Stimulated activated CD4-positive, alpha-beta T cell treated with anti-CD3 and anti-CD28 coated beads, Interleukin-15, amount 100 ng/mL, for 24 hours (primary cell): ENCODE data around the gene FFAR3.

Experiments
- DNase-seq: peaks from one replicate; pipeline ENCODE4 v3.0.0-alpha.2; 2020

FFAR3 gene

DNA sequence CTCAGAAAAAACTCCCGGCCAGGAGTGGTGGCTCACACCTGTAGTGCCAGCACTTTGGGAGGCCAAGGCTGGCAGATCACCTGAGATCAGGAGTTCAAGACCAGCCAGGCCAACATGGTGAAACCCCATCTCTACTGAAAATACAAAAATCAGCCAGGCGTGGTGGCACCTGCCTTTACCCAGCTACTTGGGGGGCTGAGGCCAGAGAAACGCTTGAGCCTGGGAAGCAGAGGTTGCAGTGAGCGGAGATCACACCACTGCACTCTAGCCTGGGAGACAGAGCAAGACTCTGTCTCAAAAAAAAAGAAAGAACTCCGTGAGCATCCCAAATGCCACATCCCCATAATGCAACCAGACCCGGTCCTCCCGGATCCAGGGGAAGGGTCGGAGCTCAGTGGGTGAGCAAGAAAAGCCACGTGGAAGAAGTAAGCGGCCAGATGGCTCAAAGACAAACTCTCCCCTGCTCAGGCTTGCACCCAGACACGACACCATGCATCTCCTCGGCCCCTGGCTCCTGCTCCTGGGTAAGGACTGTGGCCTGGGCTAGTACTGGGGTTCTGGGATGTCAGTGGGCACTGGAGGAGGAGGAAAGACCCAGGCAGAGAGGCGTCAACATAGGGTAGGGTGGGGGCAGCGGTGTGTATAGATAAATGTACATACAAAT lies 26.6 kb upstream of the FFAR3 start:
- no peak for DNase-seq

DNA sequence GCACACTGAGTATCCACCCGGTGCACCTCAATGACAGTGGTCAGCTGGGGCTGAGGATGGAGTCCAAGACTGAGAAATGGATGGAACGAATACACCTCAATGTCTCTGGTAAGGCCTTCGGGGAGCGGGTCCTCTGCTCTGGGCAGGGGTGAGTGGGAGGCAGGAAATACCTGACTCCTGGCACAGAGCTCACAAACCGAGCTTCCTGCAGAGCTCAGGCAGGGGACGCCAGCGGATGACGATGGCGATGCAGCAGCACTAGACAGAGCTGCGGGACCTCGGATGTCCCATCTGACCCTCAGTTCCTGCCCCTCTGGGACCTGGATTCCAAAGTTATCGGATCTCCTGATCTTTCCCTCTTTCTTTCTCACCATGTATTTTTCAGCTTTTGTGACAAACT lies 25.4 kb upstream of the FFAR3 start:
- DNase-seq = peak; percentile 53

- DNase-seq = no peak
Measured at GRCh38 chr19:35334144-35334753, 24.0 kb upstream of the FFAR3 start.

- no peak for DNase-seq
Measured at GRCh38 chr19:35336166-35336955, 21.9 kb upstream of the FFAR3 start.

DNA sequence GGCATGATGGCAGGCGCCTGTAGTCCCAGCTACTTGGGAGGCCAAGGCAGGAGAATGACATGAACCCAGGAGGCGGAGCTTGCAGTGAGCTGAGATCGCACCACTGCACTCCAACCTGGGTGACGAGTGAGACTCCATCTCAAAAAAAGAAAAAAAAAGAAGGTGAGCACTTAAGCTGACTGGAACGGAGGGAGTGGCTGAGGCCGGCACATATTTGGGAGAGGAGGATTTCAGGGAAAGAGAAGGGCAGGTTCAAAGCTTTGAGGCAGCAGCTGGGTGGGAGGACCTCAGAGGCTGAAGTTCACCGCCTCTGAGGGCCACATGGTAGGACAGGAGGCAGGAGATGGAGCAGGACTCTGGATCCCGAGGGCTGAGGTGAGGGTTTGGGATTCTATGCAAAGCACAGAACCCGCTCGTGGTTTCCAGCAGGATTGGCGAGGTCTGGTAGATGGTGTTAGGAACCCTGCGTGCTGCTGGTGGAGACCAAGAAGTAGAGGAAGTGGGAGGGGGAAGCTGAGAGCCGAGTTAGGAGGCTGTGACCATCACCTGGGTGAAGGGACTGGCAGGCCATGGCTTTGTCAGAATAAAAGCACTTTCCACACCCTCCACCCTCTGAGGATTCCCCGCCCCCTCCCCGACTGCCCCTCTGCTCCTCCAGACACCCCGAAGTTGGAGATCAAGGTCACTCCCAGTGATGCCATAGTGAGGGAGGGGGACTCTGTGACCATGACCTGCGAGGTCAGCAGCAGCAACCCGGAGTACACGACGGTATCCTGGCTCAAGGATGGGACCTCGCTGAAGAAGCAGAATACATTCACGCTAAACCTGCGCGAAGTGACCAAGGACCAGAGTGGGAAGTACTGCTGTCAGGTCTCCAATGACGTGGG lies 20.9 kb upstream of the FFAR3 start:
- no peak for DNase-seq

- no peak for DNase-seq
Measured at GRCh38 chr19:35337984-35338296, 20.3 kb upstream of the FFAR3 start.

- no peak for DNase-seq
Measured at GRCh38 chr19:35340431-35340830, 17.8 kb upstream of the FFAR3 start.

DNA sequence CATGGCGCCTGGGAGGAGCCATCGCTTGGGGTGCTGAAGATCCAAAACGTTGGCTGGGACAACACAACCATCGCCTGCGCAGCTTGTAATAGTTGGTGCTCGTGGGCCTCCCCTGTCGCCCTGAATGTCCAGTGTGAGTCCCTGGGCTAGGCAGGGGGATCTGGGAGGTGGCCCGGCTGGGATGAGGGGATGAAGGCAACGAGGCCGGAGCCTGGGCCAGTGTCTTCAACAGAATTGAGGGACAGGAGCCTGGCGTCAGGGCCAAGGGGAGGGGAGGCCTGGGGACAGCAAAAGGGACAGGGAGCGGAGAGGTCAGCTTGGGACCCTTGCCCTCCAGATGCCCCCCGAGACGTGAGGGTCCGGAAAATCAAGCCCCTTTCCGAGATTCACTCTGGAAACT lies 17.3 kb upstream of the FFAR3 start:
- no peak for DNase-seq

GRCh38 chr19:35341565-35342225 lies 16.6 kb upstream of the FFAR3 start:
- DNase-seq = no peak

GRCh38 chr19:35342430-35342829 lies 15.8 kb upstream of the FFAR3 start:
- DNase-seq = no peak

DNA sequence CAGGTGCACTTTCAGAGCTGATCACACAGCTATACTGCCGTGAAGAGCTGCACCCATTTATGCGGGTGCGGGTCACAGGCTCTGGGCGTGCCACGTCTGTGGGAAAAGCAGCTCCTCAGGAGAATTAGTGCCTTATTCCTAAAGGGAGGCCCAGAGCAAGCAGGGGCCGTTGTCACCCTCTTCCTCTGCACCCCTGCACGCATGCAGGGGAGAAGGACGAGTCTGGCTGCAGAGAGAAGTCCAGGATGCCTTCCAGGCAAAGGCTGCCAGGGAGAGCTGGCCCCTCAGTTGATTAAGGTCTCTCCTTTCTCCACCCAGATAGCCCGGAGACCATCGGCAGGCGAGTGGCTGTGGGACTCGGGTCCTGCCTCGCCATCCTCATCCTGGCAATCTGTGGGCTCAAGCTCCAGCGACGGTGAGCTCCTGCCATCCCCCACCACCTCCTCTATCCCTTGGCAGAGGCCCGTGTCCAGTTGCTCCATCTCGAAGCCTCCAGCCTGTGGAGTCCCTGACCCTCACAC lies 13.7 kb upstream of the FFAR3 start:
- no peak for DNase-seq

- no peak for DNase-seq
Measured at GRCh38 chr19:35345671-35346111, 12.6 kb upstream of the FFAR3 start.

DNA sequence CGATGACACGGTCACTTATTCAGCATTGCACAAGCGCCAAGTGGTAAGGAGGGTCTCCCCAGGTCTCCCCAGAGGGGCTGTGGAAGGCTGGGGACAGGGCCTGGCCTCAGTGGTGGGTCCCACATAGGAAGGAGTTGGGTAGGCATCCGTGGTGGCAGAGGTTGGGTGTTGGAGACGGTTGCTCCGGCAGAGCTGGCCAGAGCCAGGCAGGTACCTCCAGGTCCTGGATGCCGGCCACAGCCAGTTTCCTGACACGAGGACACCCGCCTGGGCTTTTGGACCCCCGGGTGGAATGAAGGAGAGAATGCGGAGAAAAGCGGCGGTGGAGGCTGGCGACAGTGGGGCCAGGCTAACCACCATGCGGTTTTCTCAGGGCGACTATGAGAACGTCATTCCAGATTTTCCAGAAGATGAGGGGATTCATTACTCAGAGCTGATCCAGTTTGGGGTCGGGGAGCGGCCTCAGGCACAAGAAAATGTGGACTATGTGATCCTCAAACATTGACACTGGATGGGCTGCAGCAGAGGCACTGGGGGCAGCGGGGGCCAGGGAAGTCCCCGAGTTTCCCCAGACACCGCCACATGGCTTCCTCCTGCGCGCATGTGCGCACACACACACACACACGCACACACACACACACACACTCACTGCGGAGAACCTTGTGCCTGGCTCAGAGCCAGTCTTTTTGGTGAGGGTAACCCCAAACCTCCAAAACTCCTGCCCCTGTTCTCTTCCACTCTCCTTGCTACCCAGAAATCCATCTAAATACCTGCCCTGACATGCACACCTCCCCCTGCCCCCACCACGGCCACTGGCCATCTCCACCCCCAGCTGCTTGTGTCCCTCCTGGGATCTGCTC lies 11.8 kb upstream of the FFAR3 start:
- DNase-seq = peak; percentile 82

GRCh38 chr19:35347171-35347929 lies 10.9 kb upstream of the FFAR3 start, which contains the start of gene FFAR1:
FFAR1 (plus strand) TSS chr19:35347902; CDS start chr19:35351552, 3,650 bp downstream.
- peak; percentile 73 for DNase-seq

- DNase-seq = no peak
Measured at GRCh38 chr19:35347930-35348298, 10.3 kb upstream of the FFAR3 start.

DNA sequence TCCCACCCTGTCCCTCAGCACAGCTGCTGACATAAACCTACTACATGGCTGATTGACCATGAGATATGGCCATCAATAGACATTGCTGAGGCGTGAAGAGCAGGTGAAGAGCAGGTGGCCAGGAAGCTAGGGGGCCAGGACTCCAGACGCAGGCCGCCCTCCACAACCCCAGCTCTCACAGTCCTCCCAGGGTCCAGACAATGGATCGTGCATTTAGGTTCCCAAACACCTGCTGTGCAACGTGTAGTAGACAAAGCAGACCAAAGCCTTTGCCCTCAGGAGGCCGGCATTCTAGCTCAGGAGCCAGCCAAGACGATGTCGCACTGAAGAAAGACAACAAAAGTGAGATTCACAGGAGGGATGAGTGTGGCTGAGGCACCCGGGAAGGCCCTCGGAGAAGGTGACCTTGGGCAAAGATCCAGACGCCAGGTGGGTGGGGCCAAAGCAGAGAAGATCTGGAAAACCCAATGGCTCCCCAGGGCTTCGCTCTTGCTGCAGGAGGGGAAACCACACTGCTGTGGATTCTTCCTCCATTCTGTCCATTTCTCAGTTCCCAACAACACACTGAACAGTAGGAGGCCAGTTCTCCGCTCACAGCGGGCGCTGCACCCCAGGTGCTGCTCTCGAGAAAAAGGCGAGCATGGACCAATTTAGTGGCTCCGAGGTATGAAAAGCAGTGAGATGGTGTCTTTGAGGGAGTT lies 9.2 kb upstream of the FFAR3 start:
- no peak for DNase-seq

- DNase-seq = no peak
Measured at GRCh38 chr19:35349614-35350521, 8.4 kb upstream of the FFAR3 start.

GRCh38 chr19:35350591-35350990 lies 7.7 kb upstream of the FFAR3 start:
- no peak for DNase-seq
